HG02973 (cell line): ENCODE results near the gene TRIP13.
"Not testable (repeated sequence)": the region's sequence is repeated elsewhere in the genome, so short reads cannot be mapped to it uniquely, and the experiment has no call there.

Source experiments
- ATAC-seq: cut with Tn5 transposase; IDR thresholded peaks from one replicate; pipeline ENCODE4 v1.9.1; 2021; ENCODE audit warnings: moderate library complexity; ENCODE audit not compliant: unreplicated experiment

TRIP13 gene

DNA sequence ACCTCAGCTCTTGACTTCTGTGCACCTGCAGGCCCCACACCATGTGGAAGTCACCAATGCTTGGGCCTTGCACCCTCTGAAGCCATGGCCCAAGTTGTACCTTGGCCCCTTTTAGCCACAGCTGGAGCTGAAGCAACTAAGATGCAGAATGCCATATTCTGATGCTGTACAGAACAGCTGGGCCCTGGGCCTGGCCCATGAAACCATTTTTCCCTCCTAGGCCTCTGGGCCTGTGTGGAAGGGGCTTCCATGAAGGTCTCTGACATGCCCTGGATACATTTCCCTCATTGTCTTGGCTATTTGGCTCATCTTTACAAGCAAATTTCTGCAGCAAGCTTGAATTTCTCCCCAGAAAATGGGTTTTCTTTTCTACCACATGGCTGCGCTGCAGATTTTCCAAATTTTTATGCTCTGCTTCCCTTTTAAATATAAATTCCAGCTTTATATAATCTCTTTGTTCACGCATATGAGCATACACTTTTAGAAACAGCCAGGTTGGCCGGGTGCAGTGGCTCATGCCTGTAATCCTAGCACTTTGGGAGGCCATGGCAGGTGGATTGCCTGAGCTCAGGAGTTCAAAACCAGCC lies 41.8 kb downstream of the TRIP13 start:
- not testable (repeated sequence) for ATAC-seq

DNA sequence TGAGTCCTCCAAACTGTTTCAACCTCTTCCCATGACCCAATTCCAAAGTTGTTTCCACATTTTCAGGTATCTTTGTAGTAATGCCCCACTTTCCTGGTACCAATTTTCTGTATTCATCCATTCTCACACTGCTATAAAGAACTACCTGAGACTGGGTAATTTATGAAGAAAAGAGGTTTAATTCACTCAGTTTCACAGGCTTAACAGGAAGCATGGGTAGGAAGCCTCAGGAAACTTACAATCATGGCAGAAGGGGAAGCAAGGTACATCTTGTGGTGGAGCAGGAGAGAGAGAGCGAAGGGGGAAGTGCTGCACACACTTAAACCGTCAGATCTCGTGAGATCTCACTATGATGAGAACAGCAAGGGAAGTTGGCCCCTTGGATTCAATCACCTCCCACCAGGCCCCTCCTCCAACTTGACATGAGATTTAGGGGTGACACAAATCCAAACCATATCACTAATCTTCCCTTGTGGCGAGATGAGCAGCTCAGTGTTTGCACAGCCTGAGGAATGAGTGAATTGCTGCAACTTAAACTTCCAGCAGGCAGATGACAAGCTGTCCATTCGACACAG lies 42.9 kb downstream of the TRIP13 start:
- ATAC-seq, result no peak

DNA sequence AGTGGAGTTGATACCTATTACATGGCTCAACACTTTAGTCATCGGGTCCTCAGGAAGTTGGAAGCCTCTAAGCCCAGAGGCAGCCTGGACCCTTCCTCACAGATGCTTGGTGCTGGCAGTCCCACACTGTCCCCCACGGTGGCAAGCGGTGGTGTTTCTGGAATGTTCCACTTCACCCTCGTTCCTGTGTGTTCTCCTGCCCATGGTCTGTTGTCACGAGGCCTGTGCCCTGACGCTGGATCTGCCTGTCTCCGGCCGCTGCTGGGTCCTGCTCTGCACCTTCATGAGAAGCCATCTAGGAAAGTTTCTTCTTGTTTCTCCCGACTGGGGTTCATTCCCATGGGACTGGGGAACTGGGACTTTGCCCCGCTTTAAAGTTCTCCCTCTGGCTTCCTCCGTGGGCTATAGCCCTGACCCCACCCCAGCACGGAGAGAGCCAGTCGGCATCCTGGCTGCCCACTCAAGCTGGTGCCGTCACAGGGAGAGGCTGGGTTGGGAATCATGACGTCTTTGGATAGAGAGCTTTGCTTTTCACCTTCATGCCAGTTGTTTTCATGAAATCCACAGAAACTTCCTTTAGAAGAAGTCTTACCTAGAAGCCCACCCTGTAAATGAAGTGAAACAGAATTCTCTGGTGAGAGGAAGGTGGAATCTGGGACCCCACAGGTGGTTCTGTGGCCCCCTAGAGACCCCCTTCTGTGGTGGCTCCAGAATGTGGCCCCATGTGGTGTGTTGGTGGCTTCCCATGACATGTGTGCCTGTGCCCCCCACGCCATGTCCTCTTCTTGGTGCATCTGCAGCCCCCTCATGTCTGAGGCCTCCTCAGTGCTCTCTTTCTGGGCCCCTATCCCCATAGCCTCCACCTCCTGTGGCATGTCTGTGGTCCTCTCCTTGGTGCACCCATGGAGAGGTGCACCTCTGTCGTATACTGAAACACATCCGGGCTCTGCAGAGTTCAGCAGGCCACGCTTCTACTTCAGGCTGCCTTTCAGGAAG lies 43.8 kb downstream of the TRIP13 start:
- no peak for ATAC-seq

DNA sequence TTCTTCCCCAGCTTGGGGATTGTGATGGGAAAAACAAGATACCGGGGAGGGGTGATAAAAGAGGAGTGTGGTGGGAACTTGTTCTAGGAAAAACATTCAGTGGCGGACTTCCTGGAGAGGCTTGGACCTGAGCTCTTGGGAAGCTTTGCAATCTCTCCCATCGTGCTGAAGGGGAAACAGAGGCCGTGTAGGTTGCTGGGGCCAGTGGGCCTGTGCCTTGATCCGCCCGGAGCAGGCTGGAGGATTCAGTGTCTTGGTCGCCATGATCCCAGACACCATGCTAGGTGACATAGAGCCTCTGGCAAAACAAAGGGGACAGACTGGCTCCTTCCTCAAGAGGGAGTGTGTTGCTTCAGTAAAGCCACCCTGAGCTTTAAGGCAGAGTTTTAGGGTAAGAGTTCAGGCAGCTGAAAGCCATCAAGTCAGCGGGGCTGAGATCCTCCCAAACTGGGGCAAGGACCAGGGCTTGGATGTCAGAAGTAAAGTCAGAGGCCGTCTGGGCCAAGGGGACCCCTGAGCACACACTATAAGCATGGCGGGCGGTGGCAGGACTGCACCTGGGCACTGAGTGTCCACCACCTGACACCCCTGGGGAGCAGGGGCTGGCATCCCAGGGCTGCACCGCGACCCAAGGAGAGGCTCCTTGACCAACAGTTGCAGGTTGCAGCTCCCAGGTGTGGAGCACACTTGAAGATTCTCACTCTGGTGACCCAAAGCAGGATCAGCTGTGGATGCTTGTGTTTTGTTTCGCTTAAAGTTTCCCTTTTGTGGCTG lies 44.7 kb downstream of the TRIP13 start:
- ATAC-seq, result no peak

DNA sequence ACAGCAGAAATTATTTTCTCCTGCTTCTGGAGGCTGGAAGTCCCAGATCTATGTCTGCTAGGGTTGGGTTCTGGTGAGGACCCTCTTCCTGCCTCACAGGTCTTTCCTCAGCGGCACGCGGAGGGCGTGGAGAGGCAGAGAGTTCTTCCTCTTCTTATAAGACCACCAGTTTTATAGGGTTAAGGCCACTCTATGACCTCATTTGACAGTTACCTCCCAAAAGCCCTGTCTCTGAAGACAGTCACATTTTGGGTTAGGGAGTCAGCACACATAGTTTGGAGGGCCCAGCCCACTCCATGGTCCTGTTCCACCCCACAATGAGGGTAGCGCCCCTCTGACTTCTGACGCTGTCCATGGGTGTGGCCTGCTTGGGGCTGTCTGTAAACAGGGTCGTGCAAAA lies 46.7 kb downstream of the TRIP13 start:
- no peak for ATAC-seq

DNA sequence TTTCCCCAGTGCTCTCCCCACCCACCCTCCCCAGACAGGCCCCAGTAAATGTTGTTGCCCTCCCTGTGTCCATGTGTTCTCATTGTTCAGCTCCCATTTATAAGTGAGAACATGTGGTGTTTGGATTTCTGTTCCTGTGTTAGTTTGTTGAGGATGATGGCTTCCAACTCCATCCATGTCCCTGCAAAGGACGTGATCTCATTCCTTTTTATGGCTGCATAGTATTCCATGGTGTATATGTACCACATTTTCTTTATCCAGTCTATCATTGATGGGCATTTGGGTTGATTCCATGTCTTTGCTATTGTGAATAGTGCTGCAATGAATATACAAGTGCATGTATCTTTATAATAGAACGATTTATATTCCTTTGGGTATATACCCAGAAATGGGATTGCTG lies 48.1 kb downstream of the TRIP13 start:
- not testable (repeated sequence) for ATAC-seq

DNA sequence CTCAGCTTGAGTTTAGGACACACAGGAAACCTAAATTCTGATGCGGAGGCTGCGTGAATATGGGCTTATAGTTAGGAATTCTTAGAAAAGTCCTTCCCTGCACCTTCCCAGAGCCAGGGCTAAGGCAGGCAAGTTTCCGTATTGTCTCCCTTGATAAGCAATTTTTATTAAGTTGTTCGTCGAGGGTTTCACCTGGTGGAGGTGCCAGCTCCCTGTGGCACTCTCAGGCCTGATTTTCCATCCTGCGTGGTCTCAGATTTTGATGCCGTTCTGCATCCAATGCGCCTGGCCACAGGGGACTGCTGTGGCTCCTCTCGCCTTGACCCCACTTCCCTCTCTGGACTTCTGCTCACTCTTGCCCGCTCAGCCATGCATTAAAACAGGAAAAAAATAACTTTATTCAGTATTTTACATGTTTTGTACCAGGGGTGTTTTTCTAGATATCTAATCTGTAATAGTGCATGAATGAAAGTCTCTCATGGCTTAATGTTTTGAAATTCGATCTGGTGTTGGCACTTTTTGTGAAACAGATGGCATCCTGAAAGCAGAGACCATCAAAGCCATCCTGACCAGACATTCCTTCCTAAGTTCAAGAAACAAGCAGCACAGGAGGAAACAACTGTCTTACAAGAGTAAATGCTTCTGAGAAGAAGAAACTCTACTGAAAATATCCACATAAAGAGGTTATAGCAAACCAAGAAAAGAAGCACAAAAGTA lies 50.7 kb downstream of the TRIP13 start:
- ATAC-seq, result no peak

DNA sequence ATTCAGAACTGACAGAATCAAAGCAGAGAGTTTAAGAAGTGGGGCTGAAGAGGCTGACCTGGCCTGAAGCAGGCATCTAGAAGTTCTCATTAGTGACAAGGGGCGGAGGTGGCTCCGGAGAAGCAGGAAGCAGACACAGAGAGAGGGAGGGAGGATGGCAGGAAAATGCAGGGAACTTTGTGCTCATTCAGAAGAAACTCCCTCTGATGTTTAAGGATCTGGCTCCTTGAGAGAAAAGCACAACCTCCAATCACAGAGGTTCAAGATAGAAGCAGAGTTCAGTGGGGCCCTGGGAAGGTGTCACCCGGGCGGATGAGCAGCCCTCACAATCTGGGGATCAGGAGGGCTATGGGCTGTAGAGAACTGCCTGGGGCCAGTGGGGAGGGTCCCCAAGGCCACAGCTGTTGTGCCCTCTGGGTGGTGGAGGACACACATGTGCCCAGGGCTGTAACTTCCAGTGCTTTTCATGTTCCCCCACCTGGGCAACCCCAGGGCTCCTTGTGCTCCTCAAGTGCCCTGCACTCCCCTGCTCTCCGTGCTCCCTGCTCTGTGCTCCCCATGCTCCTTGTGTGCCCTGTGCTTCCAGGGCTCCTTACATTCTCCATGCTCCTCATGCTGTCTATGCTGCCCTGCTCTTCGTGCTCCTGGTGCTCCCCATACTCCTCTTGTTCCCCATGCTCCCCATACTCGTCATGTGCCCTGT lies 51.4 kb downstream of the TRIP13 start:
- no peak for ATAC-seq

DNA sequence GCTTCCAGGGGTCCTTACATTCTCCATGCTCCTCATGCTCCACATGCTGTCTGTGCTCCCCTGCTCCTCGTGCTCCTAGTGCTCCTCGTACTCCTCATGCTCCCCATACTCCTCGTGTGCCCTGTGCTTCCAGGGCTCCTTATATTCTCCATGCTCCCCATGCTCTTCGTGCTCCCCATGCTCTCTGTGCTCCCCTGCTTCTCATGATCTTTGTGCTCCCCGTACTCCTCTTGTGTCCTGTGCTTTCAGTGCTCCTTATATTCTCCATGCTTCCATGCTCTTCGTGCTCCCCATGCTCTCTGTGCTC lies 51.9 kb downstream of the TRIP13 start:
- ATAC-seq, result no peak

DNA sequence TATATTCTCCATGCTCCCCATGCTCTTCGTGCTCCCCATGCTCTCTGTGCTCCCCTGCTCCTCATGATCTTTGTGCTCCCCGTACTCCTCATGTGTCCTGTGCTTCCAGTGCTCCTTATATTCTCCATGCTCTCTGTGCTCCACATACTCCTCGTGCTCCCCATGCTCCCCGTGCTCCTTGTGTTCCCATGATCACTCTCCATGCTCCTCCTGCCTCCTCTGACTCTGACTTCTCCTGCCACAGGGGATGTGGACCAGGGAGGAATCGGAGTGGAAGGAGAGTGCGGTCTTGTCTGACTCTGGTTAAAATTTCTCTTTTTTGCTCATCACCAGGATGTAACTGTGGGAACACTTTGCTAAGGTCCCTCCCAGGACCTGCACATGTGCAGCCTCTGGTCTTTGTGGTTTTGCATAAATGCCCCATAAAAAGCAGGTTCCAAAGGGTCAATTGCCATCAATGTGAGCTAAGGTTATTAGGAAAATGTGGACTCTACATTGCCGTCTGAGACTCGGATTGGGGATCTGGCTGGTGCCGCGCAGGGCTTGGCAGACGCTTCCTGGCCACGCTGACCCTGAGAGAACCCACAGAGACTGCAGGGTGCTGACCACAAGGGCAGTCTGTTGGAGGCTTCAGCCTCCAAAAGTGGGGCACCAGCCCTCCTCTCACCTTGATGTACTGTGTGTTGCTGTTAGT lies 52.5 kb downstream of the TRIP13 start:
- no peak for ATAC-seq

DNA sequence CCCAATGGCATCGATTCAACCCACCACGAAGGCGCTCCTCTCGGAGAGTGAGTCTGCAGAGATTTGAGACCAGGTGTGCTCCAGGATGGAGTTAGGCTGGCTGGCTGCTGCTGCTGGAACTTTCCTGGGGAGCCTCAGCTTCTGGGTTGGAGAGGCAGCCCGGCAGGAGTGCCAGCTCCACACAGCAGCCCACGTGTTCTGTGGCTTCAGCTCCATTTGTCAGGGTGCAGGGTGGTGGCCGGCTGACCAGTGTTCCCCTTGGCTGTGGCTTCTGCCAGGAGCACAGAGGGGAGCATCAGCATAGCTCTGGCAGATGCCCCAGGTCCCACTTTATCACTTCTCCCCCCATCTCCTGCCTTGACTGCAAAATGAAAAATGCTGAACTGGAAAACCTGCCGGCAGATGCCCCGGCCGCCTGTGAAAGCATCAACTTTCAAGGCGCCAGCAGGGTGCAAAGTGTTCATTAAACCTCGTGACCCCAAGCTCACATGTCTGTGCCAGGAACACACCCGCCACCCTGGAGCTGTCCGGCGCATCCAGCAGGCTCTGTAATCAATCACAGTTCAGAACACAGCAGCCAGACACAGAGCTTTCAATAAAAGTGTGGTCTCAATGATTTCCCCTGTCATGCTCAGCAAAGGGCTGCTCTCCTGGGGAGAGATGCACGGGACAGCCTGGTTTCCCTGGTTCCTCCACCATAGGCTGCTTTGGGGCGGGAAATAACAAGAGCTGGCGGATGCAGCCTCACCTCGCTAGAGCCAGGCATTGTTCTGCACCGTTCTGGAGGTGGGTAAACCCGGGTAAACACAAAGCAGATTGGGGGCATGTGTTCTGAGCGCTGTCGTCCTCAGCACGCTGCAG lies 53.2 kb downstream of the TRIP13 start:
- ATAC-seq, result no peak

DNA sequence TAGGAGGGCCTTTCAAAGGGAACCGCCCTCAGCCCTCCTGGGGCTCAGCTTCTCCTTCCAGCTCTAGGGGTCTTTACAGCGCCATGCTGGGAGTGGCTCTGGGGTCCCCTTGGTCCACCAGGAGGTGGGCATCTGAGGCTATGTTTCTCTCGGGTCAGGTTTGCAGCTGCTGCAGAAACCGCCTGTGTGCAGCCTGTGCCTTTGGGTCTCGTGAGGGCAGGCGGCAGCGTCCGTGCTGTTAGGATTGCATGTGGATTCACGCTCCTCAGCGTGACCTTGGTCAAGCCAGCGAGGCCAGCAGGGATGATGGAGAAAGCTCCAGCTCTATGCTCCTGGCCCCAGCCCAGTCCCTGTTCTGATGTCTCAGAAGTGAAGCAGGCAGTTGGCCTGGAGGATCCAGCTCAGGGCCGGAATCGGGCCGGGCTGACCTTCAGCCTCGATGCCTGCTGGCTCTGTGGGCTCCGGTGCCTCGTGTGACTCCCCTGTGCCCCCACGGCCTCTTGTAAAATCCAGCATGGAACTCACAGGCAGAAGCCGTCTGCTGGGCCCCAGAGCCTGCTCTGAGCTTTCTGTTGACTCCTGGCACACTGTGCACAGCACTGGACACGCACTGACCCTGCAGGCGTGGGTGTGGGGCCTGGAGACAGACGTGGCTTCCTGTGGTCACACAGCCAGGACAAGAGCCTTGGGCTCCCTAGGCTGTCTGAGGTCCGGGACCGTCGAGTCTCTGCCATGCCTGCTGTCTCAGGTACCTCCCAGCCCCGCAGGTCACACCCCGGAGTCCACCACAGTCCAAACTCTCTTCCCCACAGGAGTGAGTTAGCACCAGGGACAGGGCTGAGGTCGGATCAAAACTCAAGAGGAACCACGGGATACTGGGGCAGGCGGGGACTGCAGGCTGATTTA lies 54.3 kb downstream of the TRIP13 start:
- no peak for ATAC-seq

DNA sequence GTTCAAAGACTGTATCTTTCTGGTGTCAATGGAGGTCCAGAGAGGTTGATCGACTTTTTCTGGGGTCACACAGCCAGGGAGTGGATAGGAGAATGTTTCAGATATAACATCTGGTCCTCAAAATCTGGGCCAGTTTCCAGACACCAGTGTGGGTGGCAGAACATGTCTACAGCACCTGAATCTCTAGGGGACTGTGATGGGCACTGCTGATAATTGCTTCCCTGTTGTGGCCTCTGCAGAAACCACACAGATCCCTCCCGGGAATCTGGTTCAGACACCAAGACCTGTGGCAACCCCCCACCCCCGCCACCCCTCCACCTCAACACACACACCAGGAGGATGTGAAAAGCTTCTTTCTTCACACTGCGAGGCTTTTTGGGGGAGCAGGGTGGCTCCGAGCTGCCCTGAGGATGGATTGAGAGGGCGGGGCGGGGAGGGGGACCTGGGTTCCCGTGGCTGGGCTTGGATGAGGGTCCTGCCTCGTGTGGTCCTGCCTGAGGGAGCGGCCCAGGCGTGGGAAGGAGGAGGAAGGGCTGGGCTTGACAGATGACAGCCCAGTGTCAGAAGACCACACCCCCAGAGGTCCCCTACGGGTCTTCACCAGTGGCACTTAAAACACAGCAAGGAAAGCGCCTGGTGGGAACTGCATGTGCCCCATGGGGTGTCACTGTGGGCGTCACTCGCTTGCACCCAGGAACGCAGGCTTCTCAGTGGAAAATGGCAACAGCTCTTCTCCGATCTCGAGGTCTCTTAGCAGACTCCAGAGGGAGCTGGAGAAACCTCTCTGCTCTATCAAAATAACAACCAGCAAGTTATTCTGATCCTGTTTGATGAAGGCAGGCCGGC lies 55.2 kb downstream of the TRIP13 start:
- ATAC-seq, result no peak

DNA sequence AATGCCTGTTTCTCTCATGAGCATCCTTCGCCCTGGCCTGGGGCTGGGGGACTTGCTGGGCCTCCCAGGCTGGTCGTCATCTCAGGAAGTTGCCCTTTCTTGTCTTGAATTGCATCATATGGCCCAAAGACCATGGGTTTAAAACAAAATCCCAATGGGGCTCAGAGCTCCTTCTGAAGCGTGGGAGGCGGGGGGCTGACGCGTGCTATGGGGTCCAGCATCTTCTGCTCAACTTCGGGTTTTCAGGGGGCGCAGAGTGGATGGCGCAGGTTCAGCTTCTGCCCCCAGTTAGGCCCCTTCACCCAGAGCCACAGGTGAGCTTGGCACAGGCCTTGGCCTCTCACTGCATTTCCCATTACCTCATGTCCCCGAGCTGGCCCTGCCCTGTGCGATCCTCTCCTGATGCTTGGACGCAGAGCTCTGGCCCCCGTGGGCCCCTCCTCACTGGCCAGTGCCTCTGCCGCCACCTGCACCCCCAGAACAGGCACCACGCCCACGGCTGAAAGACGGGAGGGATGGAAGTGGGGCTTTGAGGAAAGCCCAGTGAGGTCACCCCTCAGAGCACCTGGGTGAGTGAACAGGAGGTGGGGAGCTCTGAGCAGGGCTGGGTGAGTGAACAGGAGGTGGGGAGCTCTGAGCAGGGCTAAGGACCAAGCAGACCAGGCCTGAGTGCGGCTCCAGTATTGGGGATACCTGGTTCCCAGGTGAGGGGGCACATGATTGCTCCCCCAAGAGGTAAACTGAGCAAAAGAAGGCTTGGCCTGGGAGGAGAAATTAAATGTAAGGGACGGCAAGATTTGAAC lies 56.0 kb downstream of the TRIP13 start:
- no peak for ATAC-seq

DNA sequence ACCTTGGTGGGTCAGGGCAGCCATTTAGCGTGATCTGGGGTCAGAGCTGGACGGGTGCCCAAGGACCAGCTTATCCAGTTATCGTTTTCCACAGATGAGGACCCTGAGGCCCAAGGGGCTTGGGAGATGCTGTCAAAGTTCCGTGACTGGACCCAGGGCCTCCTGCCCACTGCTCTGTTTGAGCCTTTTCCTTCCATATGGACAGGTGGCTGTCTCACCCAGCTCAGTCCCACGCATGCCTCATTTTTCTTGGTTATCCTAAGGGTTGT lies 56.5 kb downstream of the TRIP13 start:
- ATAC-seq, result no peak
